ENCODE measurements around the gene SLC39A11. TPM values are rescaled to one million over a fixed set of nuclear protein-coding genes. Genes with fewer than 3 reads are reported as not detected.

SLC39A11 gene
- polyA plus RNA-seq, 3 donors, result 16.6 to 27.9 (median 26.6) TPM

DNA sequence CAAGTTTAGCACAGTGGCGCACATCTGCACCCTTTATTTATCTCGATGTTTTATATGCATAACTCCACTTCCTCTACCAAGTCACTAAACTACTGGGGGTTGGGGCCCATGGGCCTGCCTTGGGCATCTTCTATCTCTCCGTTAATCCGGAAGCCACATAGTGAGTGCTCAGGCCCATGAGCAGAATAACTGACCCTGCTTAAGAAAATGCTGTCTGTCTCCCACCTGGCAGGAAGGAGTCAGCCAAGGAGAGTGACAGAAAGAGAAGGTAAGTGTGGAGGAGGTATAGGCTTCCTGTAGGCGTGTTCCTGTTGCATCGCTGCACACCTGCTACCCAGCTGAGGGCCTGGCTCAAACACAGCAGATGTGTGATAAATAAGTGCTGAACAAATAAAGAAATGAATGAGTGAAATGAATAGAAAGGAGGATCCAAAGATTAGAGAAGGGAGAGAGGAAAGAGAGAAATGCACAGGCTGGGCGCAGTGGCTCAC, 320.1 kb downstream of the SLC39A11 start:
- H3K27me3 Mint-ChIP-seq (ENCODE audit: low read depth in 3 of 3), result peaks cover 0 to 5% (median 0%) of the 10 kb centered on the region in 3 donors
- Histone ChIP-seq H3K4me3 (replicated peaks in 1 of 3; ENCODE audit: low read depth in 2 of 3, low read length in 3 of 3) (no peak overlapping the region), H3K9me3 (replicated peaks in 1 of 2; ENCODE audit: control insufficient read depth in 1 of 2, insufficient read depth in 1 of 2, low read length in 2 of 2) (peaks cover 0 to 12% of the 10 kb centered on the region in 2 donors), H3K79me2 (ENCODE audit: insufficient read depth, low read length) (no peaks in the 10 kb centered on the region), H2AFZ (ENCODE audit: insufficient read depth, low read depth, low read length, poor library complexity, severe bottlenecking) (no peak overlapping the region), H3K9ac (ENCODE audit: insufficient read depth, low read length, poor library complexity, severe bottlenecking) (no peak overlapping the region), H3K4me2 (replicated peaks; ENCODE audit: extremely low read depth, low read length, poor library complexity, severe bottlenecking) (no peak overlapping the region), H3K27ac (ENCODE audit: low read depth in 1 of 2, low read length in 2 of 2) (no peak overlapping the region), H4K20me1 (ENCODE audit: insufficient read depth, low read length) (no peaks in the 10 kb centered on the region), H3K4me1 (ENCODE audit: control insufficient read depth in 1 of 2, insufficient read depth in 2 of 2, low read length in 2 of 2) (no peaks in the 10 kb centered on the region), H3K27me3 (ENCODE audit: control insufficient read depth in 2 of 2, insufficient read depth in 2 of 2, low read length in 2 of 2) (no peaks in the 10 kb centered on the region), H3K36me3 (replicated peaks in 1 of 2; ENCODE audit: control insufficient read depth in 1 of 2, insufficient read depth in 2 of 2, low read length in 2 of 2) (peaks cover 28 to 79% of the 10 kb centered on the region in 2 donors)
- H3K4me1 Mint-ChIP-seq, result no peaks in the 10 kb centered on the region
- intact Hi-C loops (cut with micrococcal nuclease), result no loop called here
- H3K9me3 Mint-ChIP-seq, result peaks cover 0 to 39% (median 12%) of the 10 kb centered on the region in 7 donors
- TF ChIP-seq, protein P1, sequence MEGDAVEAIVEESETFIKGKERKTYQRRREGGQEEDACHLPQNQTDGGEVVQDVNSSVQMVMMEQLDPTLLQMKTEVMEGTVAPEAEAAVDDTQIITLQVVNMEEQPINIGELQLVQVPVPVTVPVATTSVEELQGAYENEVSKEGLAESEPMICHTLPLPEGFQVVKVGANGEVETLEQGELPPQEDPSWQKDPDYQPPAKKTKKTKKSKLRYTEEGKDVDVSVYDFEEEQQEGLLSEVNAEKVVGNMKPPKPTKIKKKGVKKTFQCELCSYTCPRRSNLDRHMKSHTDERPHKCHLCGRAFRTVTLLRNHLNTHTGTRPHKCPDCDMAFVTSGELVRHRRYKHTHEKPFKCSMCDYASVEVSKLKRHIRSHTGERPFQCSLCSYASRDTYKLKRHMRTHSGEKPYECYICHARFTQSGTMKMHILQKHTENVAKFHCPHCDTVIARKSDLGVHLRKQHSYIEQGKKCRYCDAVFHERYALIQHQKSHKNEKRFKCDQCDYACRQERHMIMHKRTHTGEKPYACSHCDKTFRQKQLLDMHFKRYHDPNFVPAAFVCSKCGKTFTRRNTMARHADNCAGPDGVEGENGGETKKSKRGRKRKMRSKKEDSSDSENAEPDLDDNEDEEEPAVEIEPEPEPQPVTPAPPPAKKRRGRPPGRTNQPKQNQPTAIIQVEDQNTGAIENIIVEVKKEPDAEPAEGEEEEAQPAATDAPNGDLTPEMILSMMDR (IDR thresholded peaks at IDR 0.05), result no peak
- H3K36me3 Mint-ChIP-seq, result peaks cover 66 to 77% of the 10 kb centered on the region in 2 donors
- no peak overlapping the region for H3K27ac Mint-ChIP-seq
- 100% methylated on average over 6 of the region's 7 CpGs for WGBS (ENCODE audit: insufficient coverage)
- no peak overlapping the region for H3K4me3 Mint-ChIP-seq
- no peak for DNase-seq

DNA sequence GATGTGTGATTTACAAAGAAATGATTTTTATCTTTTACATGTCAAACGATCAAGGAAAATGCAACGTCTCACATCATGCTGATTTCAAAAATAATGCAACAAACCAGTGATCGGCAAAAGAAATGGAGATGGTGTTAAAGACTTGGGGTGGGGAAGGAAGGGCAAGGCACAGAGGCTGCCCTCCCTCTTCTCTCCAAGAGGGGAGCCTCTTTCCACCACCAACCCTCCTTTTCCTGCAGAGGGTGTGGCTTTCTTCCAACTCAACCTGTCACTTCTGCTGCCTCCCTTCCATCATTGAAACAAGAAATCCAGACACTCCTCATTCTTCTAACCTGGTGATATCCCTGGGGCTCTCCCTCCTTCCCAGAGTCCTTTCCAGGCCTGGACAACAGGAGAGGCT, 320.8 kb downstream of the SLC39A11 start:
- no peak overlapping the region for H3K27ac ChIP-seq (ENCODE audit: low read depth in 1 of 2, low read length in 2 of 2)
- H3K4me3 ChIP-seq (replicated peaks in 1 of 3; ENCODE audit: low read depth in 2 of 3, low read length in 3 of 3), result no peak overlapping the region
- H2AFZ ChIP-seq (ENCODE audit: insufficient read depth, low read depth, low read length, poor library complexity, severe bottlenecking), result no peak overlapping the region
- TF ChIP-seq, protein P1 (IDR thresholded peaks at IDR 0.05), result no peak
- no peak overlapping the region for H3K27ac Mint-ChIP-seq
- no peak overlapping the region for H3K4me3 Mint-ChIP-seq
- H3K36me3 ChIP-seq (replicated peaks in 1 of 2; ENCODE audit: control insufficient read depth in 1 of 2, insufficient read depth in 2 of 2, low read length in 2 of 2), result peaks cover 28 to 76% of the 10 kb centered on the region in 2 donors
- no CpG with 5 or more reads among the region's 3 CpGs for WGBS (ENCODE audit: insufficient coverage)
- H4K20me1 ChIP-seq (ENCODE audit: insufficient read depth, low read length), result no peaks in the 10 kb centered on the region
- H3K9me3 ChIP-seq (replicated peaks in 1 of 2; ENCODE audit: control insufficient read depth in 1 of 2, insufficient read depth in 1 of 2, low read length in 2 of 2), result peaks cover 0 to 12% of the 10 kb centered on the region in 2 donors
- no peak overlapping the region for H3K4me2 ChIP-seq (replicated peaks; ENCODE audit: extremely low read depth, low read length, poor library complexity, severe bottlenecking)
- no peak overlapping the region for H3K9ac ChIP-seq (ENCODE audit: insufficient read depth, low read length, poor library complexity, severe bottlenecking)
- no peak for DNase-seq
- H3K9me3 Mint-ChIP-seq, result peaks cover 0 to 39% (median 12%) of the 10 kb centered on the region in 7 donors
- H3K36me3 Mint-ChIP-seq, result peaks cover 65 to 81% of the 10 kb centered on the region in 2 donors
- H3K27me3 ChIP-seq (ENCODE audit: control insufficient read depth in 2 of 2, insufficient read depth in 2 of 2, low read length in 2 of 2), result no peaks in the 10 kb centered on the region
- no peaks in the 10 kb centered on the region for H3K4me1 Mint-ChIP-seq
- H3K79me2 ChIP-seq (ENCODE audit: insufficient read depth, low read length), result no peaks in the 10 kb centered on the region
- intact Hi-C loops (cut with micrococcal nuclease), result no loop called here
- no peaks in the 10 kb centered on the region for H3K4me1 ChIP-seq (ENCODE audit: control insufficient read depth in 1 of 2, insufficient read depth in 2 of 2, low read length in 2 of 2)
- H3K27me3 Mint-ChIP-seq (ENCODE audit: low read depth in 3 of 3), result peaks cover 0 to 5% (median 0%) of the 10 kb centered on the region in 3 donors
